Endodermal cell (in vitro differentiated cells): ENCODE results near the gene TRIP12. TPM values are rescaled to one million over a fixed set of nuclear protein-coding genes. Genes with fewer than 3 reads are reported as not detected.
"Not testable (repeated sequence)": the region's sequence is repeated elsewhere in the genome, so short reads cannot be mapped to it uniquely, and the experiment has no call there.

ENCODE experiments used
- DNase-seq: peaks from one replicate; pipeline ENCODE4 v3.0.0-alpha.2; 2017
- H3K27ac ChIP-seq: 2 replicates; pipeline ENCODE4 v1.5.1; 2013; ENCODE audit warnings: mild to moderate bottlenecking, low read depth, low read length, moderate library complexity
- H3K27me3 ChIP-seq: 2 replicates; pipeline ENCODE4 v1.6.1; 2013; ENCODE audit warnings: mild to moderate bottlenecking, low read length, moderate library complexity; ENCODE audit not compliant: insufficient read depth, control insufficient read depth, poor library complexity, severe bottlenecking
- H3K36me3 ChIP-seq: 2 replicates; pipeline ENCODE4 v1.7.0; 2013; ENCODE audit warnings: mild to moderate bottlenecking, low read length, moderate library complexity; ENCODE audit not compliant: control insufficient read depth, insufficient read depth
- H3K4me1 ChIP-seq: one replicate; pipeline ENCODE4 v1.7.0; 2013; ENCODE audit warnings: low read length; ENCODE audit not compliant: control insufficient read depth, insufficient read depth
- H3K4me3 ChIP-seq: 2 replicates; pipeline ENCODE4 v1.5.1; 2013; ENCODE audit warnings: mild to moderate bottlenecking, low read length, moderate library complexity
- H3K9ac ChIP-seq: 2 replicates; pipeline ENCODE4 v1.6.1; 2013; ENCODE audit warnings: mild to moderate bottlenecking, low read length, moderate library complexity; ENCODE audit not compliant: poor library complexity, severe bottlenecking; ENCODE audit errors: extremely low read depth
- H3K9me3 ChIP-seq: 2 replicates; pipeline ENCODE4 v1.6.1; 2013; ENCODE audit warnings: mild to moderate bottlenecking, low read length, moderate library complexity; ENCODE audit not compliant: control insufficient read depth
- H3K27ac Mint-ChIP-seq: 2 replicates; pipeline ENCODE4 v1.8.0; 2020; ENCODE audit warnings: mixed read lengths
- H3K27me3 Mint-ChIP-seq: 2 replicates; pipeline ENCODE4 v1.8.0; 2021; ENCODE audit warnings: mild to moderate bottlenecking, mixed read lengths; ENCODE audit not compliant: insufficient read depth
- H3K36me3 Mint-ChIP-seq: 2 replicates; pipeline ENCODE4 v1.8.0; 2020; ENCODE audit warnings: low read depth, mixed read lengths
- H3K4me1 Mint-ChIP-seq: 2 replicates; pipeline ENCODE4 v1.8.0; 2020; ENCODE audit warnings: mixed read lengths
- H3K4me3 Mint-ChIP-seq: 2 replicates; pipeline ENCODE4 v1.8.0; 2020; ENCODE audit warnings: mild to moderate bottlenecking, moderate library complexity, mixed read lengths
- H3K9me3 Mint-ChIP-seq: 2 replicates; pipeline ENCODE4 v1.8.0; 2020; ENCODE audit warnings: mild to moderate bottlenecking, mixed read lengths
- WGBS, 2 experiments: methylation state at CpG; one replicate each; pipeline versions ENCODE4 v1.1.5 to v1.1.7; 2013; ENCODE audit warnings: missing lambda C conversion rate in 2 of 2, mixed read lengths in 1 of 2; ENCODE audit not compliant: insufficient coverage in 1 of 2, insufficient read length in 1 of 2; 5-methylcytosine and 5-hydroxymethylcytosine counted together
- total RNA-seq, 2 donors: library from RNA; stranded (reverse); fragmentation: NEBNext Ultra II Directional in 1 of 2; extraction: Animal tissue kit (Norgen Biotek cat#: 25700) in 1 of 2; gene quantifications; 2 replicates in 1 of 2; 3 replicates in 1 of 2; pipeline ENCODE4 v1.2.1, GENCODE V29; 2021
- TF ChIP-seq, protein P1 (sequence below): fragments of 200-600 bp; sonication (generic); conservative IDR thresholded peaks from 2 replicates; pipeline ENCODE4 v1.5.0; 2021; ENCODE audit warnings: antibody characterized with exemption, mild to moderate bottlenecking

Gene TRIP12
- total RNA-seq, 2 donors from 2014 or later = 177 to 229 TPM

DNA sequence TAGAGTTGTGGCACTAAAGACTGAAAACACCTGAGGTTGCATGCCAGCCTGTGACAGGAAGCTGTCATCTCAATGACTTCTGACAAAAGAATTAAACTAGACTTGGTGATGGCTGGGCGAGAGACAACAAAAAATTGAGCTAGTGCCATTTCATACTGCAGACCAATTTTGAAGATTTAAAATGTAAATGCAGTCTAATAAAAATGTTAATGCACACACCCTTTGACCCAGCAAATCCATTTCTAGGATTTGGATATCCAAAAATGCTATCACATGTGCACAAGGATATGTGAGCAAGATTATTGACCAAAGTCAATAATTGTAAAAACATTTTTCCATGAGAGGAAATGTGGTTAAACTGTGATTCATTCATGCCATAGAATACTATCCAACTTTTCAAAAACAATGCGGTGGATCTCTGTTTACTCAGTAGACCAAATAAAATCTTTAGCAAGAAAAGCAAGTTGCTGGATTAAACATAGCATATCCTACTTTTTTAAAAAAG, 6.1 kb upstream of the TRIP12 start:
- H3K9me3 Mint-ChIP-seq = no peaks in the 10 kb centered on the region
- TF ChIP-seq, protein P1, sequence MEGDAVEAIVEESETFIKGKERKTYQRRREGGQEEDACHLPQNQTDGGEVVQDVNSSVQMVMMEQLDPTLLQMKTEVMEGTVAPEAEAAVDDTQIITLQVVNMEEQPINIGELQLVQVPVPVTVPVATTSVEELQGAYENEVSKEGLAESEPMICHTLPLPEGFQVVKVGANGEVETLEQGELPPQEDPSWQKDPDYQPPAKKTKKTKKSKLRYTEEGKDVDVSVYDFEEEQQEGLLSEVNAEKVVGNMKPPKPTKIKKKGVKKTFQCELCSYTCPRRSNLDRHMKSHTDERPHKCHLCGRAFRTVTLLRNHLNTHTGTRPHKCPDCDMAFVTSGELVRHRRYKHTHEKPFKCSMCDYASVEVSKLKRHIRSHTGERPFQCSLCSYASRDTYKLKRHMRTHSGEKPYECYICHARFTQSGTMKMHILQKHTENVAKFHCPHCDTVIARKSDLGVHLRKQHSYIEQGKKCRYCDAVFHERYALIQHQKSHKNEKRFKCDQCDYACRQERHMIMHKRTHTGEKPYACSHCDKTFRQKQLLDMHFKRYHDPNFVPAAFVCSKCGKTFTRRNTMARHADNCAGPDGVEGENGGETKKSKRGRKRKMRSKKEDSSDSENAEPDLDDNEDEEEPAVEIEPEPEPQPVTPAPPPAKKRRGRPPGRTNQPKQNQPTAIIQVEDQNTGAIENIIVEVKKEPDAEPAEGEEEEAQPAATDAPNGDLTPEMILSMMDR = no peak
- H3K9me3 ChIP-seq = no peaks in the 10 kb centered on the region
- H3K4me3 ChIP-seq = no peak overlapping the region
- no peaks in the 10 kb centered on the region for H3K4me1 ChIP-seq
- no peak for DNase-seq
- H3K27ac ChIP-seq = no peak overlapping the region
- no peaks in the 10 kb centered on the region for H3K27me3 Mint-ChIP-seq
- H3K36me3 Mint-ChIP-seq = peaks cover 6% of the 10 kb centered on the region
- no peak overlapping the region for H3K9ac ChIP-seq
- H3K36me3 ChIP-seq = no peaks in the 10 kb centered on the region
- no peak overlapping the region for H3K4me3 Mint-ChIP-seq
- H3K4me1 Mint-ChIP-seq = peaks cover 1% of the 10 kb centered on the region
- no peak overlapping the region for H3K27ac Mint-ChIP-seq
- WGBS, 2 experiments = 100% methylated on average over 1 to 2 of the region's 2 CpGs
- H3K27me3 ChIP-seq = no peaks in the 10 kb centered on the region

DNA sequence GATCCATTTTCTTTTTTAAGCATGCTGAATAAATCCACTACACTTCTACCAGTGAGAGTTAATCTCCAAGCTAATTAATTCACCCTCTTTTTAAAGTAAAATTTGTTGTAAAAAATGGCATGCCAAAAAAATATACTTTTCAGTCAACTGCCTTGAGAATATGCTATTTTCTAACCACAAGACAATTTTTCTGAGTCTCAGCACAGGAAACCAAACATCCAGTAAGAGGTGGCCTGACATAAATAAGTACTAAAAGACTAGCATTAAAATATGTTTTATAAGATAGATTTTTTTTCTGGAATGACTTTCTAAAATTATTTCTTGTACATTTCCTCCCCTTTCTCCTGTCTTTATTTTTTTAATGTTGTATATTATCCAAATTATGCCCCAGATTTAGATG, 3.4 kb upstream of the TRIP12 start:
- Histone ChIP-seq H3K9ac (no peak overlapping the region), H3K27me3 (no peaks in the 10 kb centered on the region), H3K36me3 (no peaks in the 10 kb centered on the region), H3K9me3 (no peaks in the 10 kb centered on the region), H3K4me3 (no peak overlapping the region), H3K27ac (no peak overlapping the region), H3K4me1 (no peaks in the 10 kb centered on the region)
- peaks cover 3% of the 10 kb centered on the region for H3K36me3 Mint-ChIP-seq
- H3K27ac Mint-ChIP-seq = no peak overlapping the region
- TF ChIP-seq, protein P1 = no peak
- H3K27me3 Mint-ChIP-seq = no peaks in the 10 kb centered on the region
- peaks cover 1% of the 10 kb centered on the region for H3K4me1 Mint-ChIP-seq
- no peak overlapping the region for H3K4me3 Mint-ChIP-seq
- no peak for DNase-seq
- no peaks in the 10 kb centered on the region for H3K9me3 Mint-ChIP-seq

DNA sequence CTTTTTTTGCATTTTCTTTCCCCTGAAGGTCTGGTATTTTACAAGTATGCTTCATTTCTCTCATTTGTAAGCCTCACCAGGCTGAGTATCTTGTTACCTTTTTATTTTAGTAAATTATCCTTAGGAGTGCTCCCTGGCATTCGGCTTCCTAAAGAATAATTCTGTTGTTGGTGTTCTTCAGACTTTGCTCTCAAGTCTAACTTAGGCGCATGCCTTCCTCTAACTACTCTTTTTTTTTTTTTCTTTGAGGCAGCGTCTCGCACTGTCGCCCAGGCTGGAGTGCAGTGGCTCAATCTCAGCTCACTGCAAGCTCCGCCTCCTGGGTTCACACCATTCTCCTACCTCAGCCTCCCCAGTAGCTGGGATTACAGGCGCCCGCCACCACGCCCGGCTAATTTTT, 2.7 kb upstream of the TRIP12 start:
- not testable (repeated sequence) for H3K4me3 ChIP-seq, H3K9ac ChIP-seq, H3K27me3 Mint-ChIP-seq, H3K4me1 ChIP-seq, H3K4me1 Mint-ChIP-seq, H3K4me3 Mint-ChIP-seq, H3K27ac ChIP-seq, H3K27ac Mint-ChIP-seq, H3K9me3 Mint-ChIP-seq, H3K27me3 ChIP-seq, H3K9me3 ChIP-seq, H3K36me3 Mint-ChIP-seq, DNase-seq, H3K36me3 ChIP-seq
- 96 to 100% methylated on average over 3 to 10 of the region's 10 CpGs for WGBS, 2 experiments
